Measurements from ENCODE around the gene LY6G6C.

Gene LY6G6C

DNA sequence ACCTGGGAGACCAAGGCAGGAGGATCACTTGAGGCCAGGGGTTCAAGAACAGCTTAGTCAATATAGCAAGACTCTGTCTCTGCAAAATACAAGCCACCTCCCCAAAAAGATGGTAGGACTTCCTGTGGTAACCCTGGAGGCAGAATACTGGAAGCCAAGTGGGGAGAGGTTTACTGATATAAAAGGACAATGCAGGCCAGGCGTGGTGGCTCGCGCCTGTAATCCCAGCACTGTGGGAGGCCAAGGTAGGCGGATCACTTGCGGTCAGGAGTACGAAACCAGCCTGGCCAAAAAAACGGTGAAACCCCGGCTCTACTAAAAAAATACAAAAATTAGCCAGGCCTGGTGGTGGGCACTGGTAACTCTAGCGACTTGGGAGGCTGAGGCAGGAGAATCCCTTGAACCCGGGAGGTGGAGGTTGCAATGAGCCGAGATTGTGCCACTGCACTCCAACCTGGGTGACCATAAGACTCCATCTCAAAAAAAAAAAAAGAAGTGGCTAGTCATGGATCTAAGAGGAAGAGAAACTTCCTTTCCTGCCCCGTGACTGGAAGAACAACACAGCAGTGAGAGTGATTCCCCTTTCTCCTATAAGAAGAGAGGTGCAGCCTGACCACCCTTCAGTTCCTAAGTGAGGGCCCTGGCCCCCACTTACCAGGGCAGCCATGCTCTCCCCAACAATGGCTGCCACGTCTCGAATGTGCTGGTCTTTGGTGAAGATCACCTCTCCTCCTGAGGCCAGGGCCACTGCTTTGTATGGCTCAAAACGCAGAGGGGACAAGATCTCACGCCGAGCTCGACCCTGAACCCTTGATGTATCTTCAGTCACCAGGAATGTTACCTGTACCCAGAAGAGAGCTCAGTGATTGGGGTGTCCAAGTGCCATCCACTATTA, 47.1 kb upstream of the LY6G6C start:
- no peak overlapping the region for H2BK15ac ChIP-seq (ENCODE audit: low read depth, poor library complexity, severe bottlenecking)
- H3K9me3 ChIP-seq (ENCODE audit: control insufficient read depth, low read length), result no peaks in the 10 kb centered on the region
- peak overlapping the region in 1 of 2 experiments; percentile 54 for H3K4ac ChIP-seq (ENCODE audit: low read depth in 1 of 2, low read length in 2 of 2)
- H3K9ac ChIP-seq (ENCODE audit: low read length), result no peak overlapping the region
- no peak overlapping the region for H2AFZ ChIP-seq (ENCODE audit: low read depth, low read length)
- no peak overlapping the region for H3K23ac ChIP-seq (ENCODE audit: low read length in 2 of 2)
- H3K18ac ChIP-seq (ENCODE audit: low read depth in 1 of 2, low read length in 2 of 2), result no peak overlapping the region
- no peak overlapping the region for H3K4me2 ChIP-seq (ENCODE audit: low read length, poor library complexity, severe bottlenecking)
- H2AK5ac ChIP-seq (ENCODE audit: low read length, severe bottlenecking), result no peak overlapping the region
- no peak for DNase-seq
- H3K4me1 ChIP-seq (ENCODE audit: control insufficient read depth, insufficient read depth, low read depth, low read length), result peaks cover 7% of the 10 kb centered on the region
- H3K36me3 ChIP-seq (ENCODE audit: control insufficient read depth in 1 of 2, insufficient read depth in 2 of 2, low read depth in 1 of 2, low read length in 2 of 2), result peaks cover 0 to 3% of the 10 kb centered on the region in 2 experiments
- H2BK5ac ChIP-seq (ENCODE audit: low read depth, low read length, poor library complexity, severe bottlenecking), result no peak overlapping the region
- no peak overlapping the region for H2BK120ac ChIP-seq (ENCODE audit: low read depth, low read length)
- no peak overlapping the region for H3K14ac ChIP-seq (ENCODE audit: low read length in 2 of 2)
- no peak overlapping the region for H3K27ac ChIP-seq (ENCODE audit: low read length, poor library complexity, severe bottlenecking)
- no peaks in the 10 kb centered on the region for H3K79me1 ChIP-seq (replicated peaks; ENCODE audit: low read length, poor library complexity, severe bottlenecking)
- H4K91ac ChIP-seq (ENCODE audit: low read length), result no peak overlapping the region
- WGBS, result 93% methylated on average over 17 of the region's 18 CpGs
- no peak overlapping the region for H4K8ac ChIP-seq (ENCODE audit: low read length)
- H3K27me3 ChIP-seq (ENCODE audit: control insufficient read depth in 1 of 2, insufficient read depth in 1 of 2, low read length in 2 of 2), result peaks cover 0 to 6% of the 10 kb centered on the region in 2 experiments
- no peak overlapping the region for H3K4me3 ChIP-seq (ENCODE audit: insufficient read depth in 1 of 2, low read depth in 1 of 2, low read length in 2 of 2)
- H2BK12ac ChIP-seq (ENCODE audit: low read length in 2 of 2), result no peak overlapping the region

DNA sequence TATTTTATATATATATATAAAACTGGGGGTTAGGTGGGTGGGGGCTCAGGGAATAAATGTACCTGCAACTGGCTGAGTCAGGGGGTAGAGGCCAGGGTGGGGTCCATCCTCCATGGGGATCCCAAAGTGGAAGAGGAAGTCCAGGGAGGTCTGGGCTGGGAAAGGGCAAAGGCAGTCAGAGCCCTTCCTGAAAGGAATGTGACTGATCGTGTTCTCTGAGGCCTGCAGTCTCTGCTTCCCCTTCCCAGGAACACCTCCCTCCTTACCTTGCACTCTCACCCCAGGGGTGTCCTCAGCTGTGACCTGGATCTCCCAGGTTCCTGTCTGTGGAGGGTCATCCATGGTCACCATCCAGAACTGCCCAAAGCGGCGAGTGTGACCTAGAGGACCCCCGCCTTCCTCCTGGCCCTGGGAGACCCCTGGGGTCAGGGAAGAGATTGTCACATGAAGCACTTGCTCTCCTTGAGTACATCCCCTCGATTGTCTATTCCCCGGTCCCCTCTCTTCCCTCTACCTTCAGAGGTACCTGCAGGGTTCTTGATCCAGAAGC, 45.6 kb upstream of the LY6G6C start:
- H3K9ac ChIP-seq (ENCODE audit: low read length), result no peak overlapping the region
- H2BK15ac ChIP-seq (ENCODE audit: low read depth, poor library complexity, severe bottlenecking), result peak overlapping the region; percentile 60
- no peak overlapping the region for H4K8ac ChIP-seq (ENCODE audit: low read length)
- no peaks in the 10 kb centered on the region for H3K79me1 ChIP-seq (replicated peaks; ENCODE audit: low read length, poor library complexity, severe bottlenecking)
- peaks cover 12% of the 10 kb centered on the region for H3K4me1 ChIP-seq (ENCODE audit: control insufficient read depth, insufficient read depth, low read depth, low read length)
- H3K27me3 ChIP-seq (ENCODE audit: control insufficient read depth in 1 of 2, insufficient read depth in 1 of 2, low read length in 2 of 2), result peaks cover 0 to 6% of the 10 kb centered on the region in 2 experiments
- no peak overlapping the region for H3K4me3 ChIP-seq (ENCODE audit: insufficient read depth in 1 of 2, low read depth in 1 of 2, low read length in 2 of 2)
- H3K18ac ChIP-seq (ENCODE audit: low read depth in 1 of 2, low read length in 2 of 2), result no peak overlapping the region
- no peaks in the 10 kb centered on the region for H3K9me3 ChIP-seq (ENCODE audit: control insufficient read depth, low read length)
- no peak overlapping the region for H2AFZ ChIP-seq (ENCODE audit: low read depth, low read length)
- H2BK5ac ChIP-seq (ENCODE audit: low read depth, low read length, poor library complexity, severe bottlenecking), result no peak overlapping the region
- DNase-seq, result no peak
- H2BK12ac ChIP-seq (ENCODE audit: low read length in 2 of 2), result no peak overlapping the region
- H3K36me3 ChIP-seq (ENCODE audit: control insufficient read depth in 1 of 2, insufficient read depth in 2 of 2, low read depth in 1 of 2, low read length in 2 of 2), result peaks cover 2 to 8% of the 10 kb centered on the region in 2 experiments
- H3K14ac ChIP-seq (ENCODE audit: low read length in 2 of 2), result peak overlapping the region in 1 of 2 experiments; percentile 82
- H3K27ac ChIP-seq (ENCODE audit: low read length, poor library complexity, severe bottlenecking), result no peak overlapping the region
- 83% methylated on average over 6 of the region's 6 CpGs for WGBS
- no peak overlapping the region for H2AK5ac ChIP-seq (ENCODE audit: low read length, severe bottlenecking)
- no peak overlapping the region for H2BK120ac ChIP-seq (ENCODE audit: low read depth, low read length)
- H4K91ac ChIP-seq (ENCODE audit: low read length), result no peak overlapping the region
- H3K4me2 ChIP-seq (ENCODE audit: low read length, poor library complexity, severe bottlenecking), result no peak overlapping the region
- H3K4ac ChIP-seq (ENCODE audit: low read depth in 1 of 2, low read length in 2 of 2), result no peak overlapping the region
- no peak overlapping the region for H3K23ac ChIP-seq (ENCODE audit: low read length in 2 of 2)

DNA sequence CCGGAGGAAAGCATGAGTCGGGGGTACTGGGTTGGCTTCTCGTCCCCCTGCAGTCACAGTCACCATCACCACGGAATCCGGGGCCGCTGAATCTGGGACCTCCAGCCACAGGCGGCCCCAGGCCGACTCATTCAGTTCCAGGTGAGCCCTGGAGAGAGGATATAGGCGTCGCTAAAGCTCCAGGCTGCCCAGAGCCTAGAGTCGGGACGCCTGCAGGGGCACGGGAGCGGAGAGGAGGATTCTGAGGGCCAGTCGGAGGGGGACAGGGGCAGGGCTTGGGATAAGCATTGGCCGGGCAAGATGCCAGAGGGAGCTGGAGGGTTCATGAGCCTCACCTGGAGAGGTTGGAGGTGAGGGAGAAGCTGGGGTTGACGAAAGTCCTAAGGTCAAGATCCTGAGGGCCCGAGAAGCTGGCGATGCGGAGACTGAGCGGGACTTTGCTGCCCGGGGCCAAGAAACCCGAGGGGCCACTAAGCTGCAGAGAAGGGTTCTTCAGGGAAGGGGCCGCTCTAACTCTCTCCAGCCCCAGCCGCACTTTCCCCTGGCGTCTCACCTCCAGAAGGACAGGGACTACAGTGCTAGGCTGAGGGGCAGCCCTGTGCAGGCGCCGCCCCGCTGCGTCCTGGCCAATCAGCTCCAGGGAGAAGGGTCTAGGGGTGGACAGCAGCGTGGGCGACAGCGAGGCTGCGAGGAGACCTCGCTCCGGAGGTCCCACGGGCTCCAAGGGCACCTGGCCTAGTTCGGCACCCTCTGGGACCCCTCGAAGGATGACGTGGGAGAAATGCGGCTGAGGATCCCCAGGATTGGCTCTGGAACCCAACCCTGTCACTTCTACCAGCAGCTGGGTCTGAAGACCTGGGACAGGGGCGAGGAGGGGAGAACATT, 44.6 kb upstream of the LY6G6C start:
- Histone ChIP-seq H3K9ac (ENCODE audit: low read length) (peak overlapping the region; percentile 33), H2AFZ (ENCODE audit: low read depth, low read length) (peak overlapping the region; percentile 6)
- no peak for DNase-seq

More for the DNA sequence above, 44.6 kb upstream of the LY6G6C start:
- peaks cover 0 to 6% of the 10 kb centered on the region in 2 experiments for H3K27me3 ChIP-seq (ENCODE audit: control insufficient read depth in 1 of 2, insufficient read depth in 1 of 2, low read length in 2 of 2)
- H3K9me3 ChIP-seq (ENCODE audit: control insufficient read depth, low read length), result no peaks in the 10 kb centered on the region
- H3K14ac ChIP-seq (ENCODE audit: low read length in 2 of 2), result no peak overlapping the region
- peak overlapping the region; percentile 45 for H4K8ac ChIP-seq (ENCODE audit: low read length)
- no peak overlapping the region for H2AK5ac ChIP-seq (ENCODE audit: low read length, severe bottlenecking)
- H2BK12ac ChIP-seq (ENCODE audit: low read length in 2 of 2), result peak overlapping the region in 1 of 2 experiments; percentile 12
- H3K4me2 ChIP-seq (ENCODE audit: low read length, poor library complexity, severe bottlenecking), result peak overlapping the region; percentile 1
- H3K36me3 ChIP-seq (ENCODE audit: control insufficient read depth in 1 of 2, insufficient read depth in 2 of 2, low read depth in 1 of 2, low read length in 2 of 2), result peaks cover 8 to 12% of the 10 kb centered on the region in 2 experiments
- H3K4me3 ChIP-seq (ENCODE audit: insufficient read depth in 1 of 2, low read depth in 1 of 2, low read length in 2 of 2), result peak overlapping the region in 1 of 2 experiments; percentile 65
- H2BK120ac ChIP-seq (ENCODE audit: low read depth, low read length), result no peak overlapping the region
- H3K27ac ChIP-seq (ENCODE audit: low read length, poor library complexity, severe bottlenecking), result no peak overlapping the region
- peak overlapping the region in 1 of 2 experiments; percentile 55 for H3K18ac ChIP-seq (ENCODE audit: low read depth in 1 of 2, low read length in 2 of 2)
- no peak overlapping the region for H3K23ac ChIP-seq (ENCODE audit: low read length in 2 of 2)
- peak overlapping the region; percentile 22 for H4K91ac ChIP-seq (ENCODE audit: low read length)
- no peak overlapping the region for H3K4ac ChIP-seq (ENCODE audit: low read depth in 1 of 2, low read length in 2 of 2)
- H2BK5ac ChIP-seq (ENCODE audit: low read depth, low read length, poor library complexity, severe bottlenecking), result no peak overlapping the region
- H2BK15ac ChIP-seq (ENCODE audit: low read depth, poor library complexity, severe bottlenecking), result no peak overlapping the region
- WGBS, result 49% methylated on average over 42 of the region's 42 CpGs
- no peaks in the 10 kb centered on the region for H3K79me1 ChIP-seq (replicated peaks; ENCODE audit: low read length, poor library complexity, severe bottlenecking)
- H3K4me1 ChIP-seq (ENCODE audit: control insufficient read depth, insufficient read depth, low read depth, low read length), result peaks cover 12% of the 10 kb centered on the region
